ENCODE data around the gene PGAP1.

PGAP1 gene

DNA sequence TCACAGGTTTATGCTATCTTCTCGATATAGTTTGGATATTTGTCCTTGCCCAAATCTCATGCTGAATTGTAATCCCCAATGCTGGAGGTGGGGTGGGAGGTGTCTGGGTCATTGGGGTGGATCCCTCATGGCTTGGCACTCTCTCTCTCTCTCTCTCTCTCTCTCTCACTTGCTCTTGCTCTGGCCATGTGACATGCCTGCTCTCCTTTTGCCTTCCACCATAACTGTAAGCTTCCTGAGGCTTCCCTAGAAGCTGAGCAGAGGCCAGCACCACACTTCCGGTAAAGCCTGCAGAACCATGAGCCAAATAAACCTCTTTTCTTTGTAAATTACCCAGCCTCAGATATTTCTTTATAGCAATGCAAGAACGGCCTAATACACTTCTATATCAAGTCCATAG, 41.3 kb upstream of the PGAP1 start:
- no peak for DNase-seq (ENCODE audit: low read depth)
- H3K4me3 ChIP-seq (ENCODE audit: control insufficient read depth, low read depth, low read length) = no peak overlapping the region
- TF ChIP-seq, protein P1, sequence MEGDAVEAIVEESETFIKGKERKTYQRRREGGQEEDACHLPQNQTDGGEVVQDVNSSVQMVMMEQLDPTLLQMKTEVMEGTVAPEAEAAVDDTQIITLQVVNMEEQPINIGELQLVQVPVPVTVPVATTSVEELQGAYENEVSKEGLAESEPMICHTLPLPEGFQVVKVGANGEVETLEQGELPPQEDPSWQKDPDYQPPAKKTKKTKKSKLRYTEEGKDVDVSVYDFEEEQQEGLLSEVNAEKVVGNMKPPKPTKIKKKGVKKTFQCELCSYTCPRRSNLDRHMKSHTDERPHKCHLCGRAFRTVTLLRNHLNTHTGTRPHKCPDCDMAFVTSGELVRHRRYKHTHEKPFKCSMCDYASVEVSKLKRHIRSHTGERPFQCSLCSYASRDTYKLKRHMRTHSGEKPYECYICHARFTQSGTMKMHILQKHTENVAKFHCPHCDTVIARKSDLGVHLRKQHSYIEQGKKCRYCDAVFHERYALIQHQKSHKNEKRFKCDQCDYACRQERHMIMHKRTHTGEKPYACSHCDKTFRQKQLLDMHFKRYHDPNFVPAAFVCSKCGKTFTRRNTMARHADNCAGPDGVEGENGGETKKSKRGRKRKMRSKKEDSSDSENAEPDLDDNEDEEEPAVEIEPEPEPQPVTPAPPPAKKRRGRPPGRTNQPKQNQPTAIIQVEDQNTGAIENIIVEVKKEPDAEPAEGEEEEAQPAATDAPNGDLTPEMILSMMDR (IDR thresholded peaks at IDR 0.05; ENCODE audit: control insufficient read depth, insufficient read depth, low read depth, low read length, missing control alignments) = no peak

DNA sequence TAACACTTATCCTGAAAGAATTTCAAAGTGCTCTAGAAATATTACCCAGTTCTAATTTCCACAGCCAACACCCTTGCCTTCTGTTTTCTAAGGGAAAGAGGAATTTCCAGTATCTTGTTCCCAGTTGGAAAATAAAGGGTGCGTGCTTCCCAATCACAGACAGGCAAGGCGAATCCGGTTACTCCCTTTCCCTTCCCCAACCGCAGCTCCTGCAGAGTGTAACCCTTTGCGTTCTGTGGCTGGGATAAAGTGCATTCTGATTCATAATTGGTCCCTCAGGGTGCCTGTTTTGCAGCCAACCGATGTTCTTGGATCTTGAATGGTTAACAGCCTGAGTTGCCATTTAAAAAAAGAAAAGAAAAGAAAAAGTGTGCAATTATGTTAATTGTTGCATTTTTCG, 40.6 kb upstream of the PGAP1 start:
- peak overlapping the region; percentile 29 for H3K4me3 ChIP-seq (ENCODE audit: control insufficient read depth, low read depth, low read length)
- no peak for DNase-seq (ENCODE audit: low read depth)
- TF ChIP-seq, protein P1 (IDR thresholded peaks at IDR 0.05; ENCODE audit: control insufficient read depth, insufficient read depth, low read depth, low read length, missing control alignments) = no peak

DNA sequence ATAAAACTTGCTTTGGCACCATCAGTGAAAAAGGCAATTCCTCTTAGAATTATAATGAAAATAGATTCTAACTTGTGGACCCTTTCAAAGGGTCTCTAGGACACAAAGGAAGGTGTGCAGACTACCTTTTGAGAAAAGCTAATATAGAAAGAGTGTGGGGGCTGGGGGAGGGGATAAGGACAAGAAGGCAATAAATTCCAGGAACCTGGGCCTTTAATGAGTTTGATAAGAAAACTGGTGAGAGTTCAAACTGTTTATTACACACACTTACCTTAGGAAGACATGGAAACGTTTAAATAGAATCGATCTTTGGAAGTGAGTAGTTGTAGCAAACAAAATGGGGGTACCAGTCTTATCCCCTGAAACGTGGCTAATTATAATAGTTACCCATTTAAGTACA, 39.6 kb upstream of the PGAP1 start:
- no peak overlapping the region for H3K4me3 ChIP-seq (ENCODE audit: control insufficient read depth, low read depth, low read length)
- TF ChIP-seq, protein P1 (IDR thresholded peaks at IDR 0.05; ENCODE audit: control insufficient read depth, insufficient read depth, low read depth, low read length, missing control alignments) = no peak
- DNase-seq (ENCODE audit: low read depth) = no peak

DNA sequence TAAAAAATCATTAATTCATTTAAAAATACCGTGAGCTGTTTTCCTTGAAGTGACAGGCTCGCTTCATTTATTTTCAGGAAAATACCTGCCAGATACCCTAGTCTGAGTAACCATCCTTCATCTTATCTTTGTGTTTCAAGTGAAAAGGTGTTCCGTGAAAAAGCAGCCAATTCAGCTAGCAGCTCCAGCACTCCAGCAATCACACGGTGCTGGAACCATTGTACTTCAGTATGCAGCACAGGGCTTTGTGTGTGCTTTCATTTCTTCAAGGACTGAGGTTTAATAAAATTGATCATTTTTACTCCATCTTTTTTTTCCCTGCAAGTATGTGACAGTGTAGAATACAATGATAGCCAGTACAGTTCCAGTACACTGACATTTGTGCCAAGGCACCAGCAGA, 39.1 kb upstream of the PGAP1 start:
- no peak for DNase-seq (ENCODE audit: low read depth)
- TF ChIP-seq, protein P1 (IDR thresholded peaks at IDR 0.05; ENCODE audit: control insufficient read depth, insufficient read depth, low read depth, low read length, missing control alignments) = no peak
- no peak overlapping the region for H3K4me3 ChIP-seq (ENCODE audit: control insufficient read depth, low read depth, low read length)

DNA sequence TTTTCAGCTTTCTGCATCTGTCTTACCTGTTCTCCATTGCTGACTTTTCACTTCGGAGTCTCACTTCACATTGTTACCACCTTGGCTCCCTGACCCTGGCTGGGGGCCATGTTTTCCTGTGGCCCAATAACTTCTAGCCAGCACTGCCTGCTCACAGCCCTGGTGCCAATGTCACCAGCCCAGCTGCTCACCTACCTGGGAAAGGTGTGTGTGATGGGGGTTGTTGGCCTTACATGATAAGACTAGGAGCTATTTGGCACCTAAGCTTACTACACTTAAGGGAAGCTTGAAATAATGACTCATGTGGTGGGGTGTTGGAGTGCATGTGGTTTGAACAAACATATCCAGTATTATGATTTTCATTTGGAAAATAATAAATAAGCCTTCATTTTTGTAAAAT, 37.5 kb upstream of the PGAP1 start:
- TF ChIP-seq, protein P1 (IDR thresholded peaks at IDR 0.05; ENCODE audit: control insufficient read depth, insufficient read depth, low read depth, low read length, missing control alignments) = no peak
- H3K4me3 ChIP-seq (ENCODE audit: control insufficient read depth, low read depth, low read length) = no peak overlapping the region
- no peak for DNase-seq (ENCODE audit: low read depth)

DNA sequence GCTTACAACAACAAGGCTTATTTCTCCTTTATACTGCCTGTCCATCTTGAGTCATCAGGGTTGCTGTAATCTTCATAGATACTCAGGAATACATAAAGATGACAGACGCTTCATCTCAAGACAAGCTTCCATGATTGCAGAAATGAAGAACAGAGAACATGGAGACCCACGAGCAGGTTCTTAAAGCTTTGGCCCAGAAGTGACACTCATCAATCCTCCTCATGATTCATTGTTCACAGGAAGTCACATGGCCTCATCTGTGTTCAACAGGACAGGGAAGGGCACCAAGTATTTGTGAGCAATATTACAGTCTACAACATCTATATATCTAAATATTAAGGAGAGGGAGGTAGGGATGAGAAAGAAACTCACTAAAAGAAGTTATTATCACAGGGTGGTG, 36.5 kb upstream of the PGAP1 start:
- TF ChIP-seq, protein P1 (IDR thresholded peaks at IDR 0.05; ENCODE audit: control insufficient read depth, insufficient read depth, low read depth, low read length, missing control alignments) = no peak
- no peak for DNase-seq (ENCODE audit: low read depth)
- H3K4me3 ChIP-seq (ENCODE audit: control insufficient read depth, low read depth, low read length) = no peak overlapping the region

DNA sequence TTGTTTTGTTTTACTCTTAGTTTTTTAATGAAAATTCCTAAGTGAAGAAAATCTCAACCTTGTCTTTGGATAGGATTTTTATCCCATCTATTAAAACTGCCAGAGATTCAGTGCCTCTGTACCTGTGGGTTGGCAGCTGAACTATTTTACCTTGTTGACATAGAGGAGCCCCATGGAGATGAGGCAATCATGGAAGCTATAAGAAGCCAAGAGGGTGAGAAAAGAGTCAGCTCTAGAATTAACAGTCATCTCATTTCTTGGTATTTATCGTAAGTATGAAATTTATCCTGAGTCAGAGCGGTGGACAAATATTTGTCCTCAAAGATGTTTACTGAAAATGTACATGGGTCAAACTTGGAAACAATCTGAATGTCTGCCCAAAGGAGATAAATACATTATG, 35.8 kb upstream of the PGAP1 start:
- no peak overlapping the region for H3K4me3 ChIP-seq (ENCODE audit: control insufficient read depth, low read depth, low read length)
- no peak for DNase-seq (ENCODE audit: low read depth)
- TF ChIP-seq, protein P1 (IDR thresholded peaks at IDR 0.05; ENCODE audit: control insufficient read depth, insufficient read depth, low read depth, low read length, missing control alignments) = no peak

Data from AG09309 (cell line).